ENCODE measurements around the gene NOS3. TPM values are rescaled to one million over a fixed set of nuclear protein-coding genes. Genes with fewer than 3 reads are reported as not detected.
A peak's percentile ranks its signal among the peaks of the same experiment; 100 is the strongest.

Gene NOS3
- total RNA-seq, 1 donor from 2014 or later, result 185 TPM

DNA sequence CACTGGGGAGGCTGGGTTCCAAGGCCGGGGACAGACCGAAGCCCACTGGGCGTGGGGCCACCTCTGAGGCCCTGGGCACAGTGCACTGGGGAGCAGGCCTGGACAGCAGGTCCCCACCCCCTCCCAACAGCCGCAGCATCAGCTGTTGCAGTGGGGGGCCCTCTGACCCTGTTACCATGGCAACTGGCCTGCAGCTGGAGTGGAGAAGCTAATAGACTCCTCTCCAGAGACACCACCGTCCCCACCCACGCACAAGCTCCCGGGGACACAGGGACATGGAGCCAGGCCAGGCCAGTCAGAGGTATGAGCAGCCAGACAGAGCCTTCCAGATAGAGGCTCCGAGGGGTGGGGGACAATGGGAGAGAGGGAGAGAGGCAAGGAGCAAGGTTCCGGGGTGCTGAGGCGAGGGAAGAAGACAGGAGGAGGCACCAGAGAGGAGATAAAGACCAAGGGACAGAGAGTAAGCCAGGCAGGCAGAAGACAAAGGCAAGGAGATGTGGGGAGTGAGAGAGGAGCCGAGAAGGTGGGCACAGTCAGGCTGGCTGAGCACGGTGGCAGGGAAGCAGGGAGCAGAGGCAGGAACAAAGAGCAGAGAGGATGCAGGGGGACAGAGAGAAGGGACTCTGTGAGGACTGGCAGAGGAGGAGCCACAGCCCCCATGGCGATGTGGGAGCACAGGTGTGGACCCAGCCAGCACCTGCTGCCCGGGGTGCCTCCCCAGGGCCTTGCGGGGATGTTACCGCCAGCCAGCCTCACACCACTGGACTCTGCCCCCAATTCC lies 19.4 kb upstream of the NOS3 start:
- H3K27me3 ChIP-seq, result peaks cover 26% of the 10 kb centered on the region
- H3K9me3 ChIP-seq, result no peaks in the 10 kb centered on the region
- no peak overlapping the region for H3K27ac ChIP-seq
- DNase-seq (ENCODE audit: low spot score in 2 of 2), result no peak
- H3K4me3 ChIP-seq, result no peak overlapping the region
- TF ChIP-seq, protein P1, sequence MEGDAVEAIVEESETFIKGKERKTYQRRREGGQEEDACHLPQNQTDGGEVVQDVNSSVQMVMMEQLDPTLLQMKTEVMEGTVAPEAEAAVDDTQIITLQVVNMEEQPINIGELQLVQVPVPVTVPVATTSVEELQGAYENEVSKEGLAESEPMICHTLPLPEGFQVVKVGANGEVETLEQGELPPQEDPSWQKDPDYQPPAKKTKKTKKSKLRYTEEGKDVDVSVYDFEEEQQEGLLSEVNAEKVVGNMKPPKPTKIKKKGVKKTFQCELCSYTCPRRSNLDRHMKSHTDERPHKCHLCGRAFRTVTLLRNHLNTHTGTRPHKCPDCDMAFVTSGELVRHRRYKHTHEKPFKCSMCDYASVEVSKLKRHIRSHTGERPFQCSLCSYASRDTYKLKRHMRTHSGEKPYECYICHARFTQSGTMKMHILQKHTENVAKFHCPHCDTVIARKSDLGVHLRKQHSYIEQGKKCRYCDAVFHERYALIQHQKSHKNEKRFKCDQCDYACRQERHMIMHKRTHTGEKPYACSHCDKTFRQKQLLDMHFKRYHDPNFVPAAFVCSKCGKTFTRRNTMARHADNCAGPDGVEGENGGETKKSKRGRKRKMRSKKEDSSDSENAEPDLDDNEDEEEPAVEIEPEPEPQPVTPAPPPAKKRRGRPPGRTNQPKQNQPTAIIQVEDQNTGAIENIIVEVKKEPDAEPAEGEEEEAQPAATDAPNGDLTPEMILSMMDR (IDR thresholded peaks at IDR 0.05), result no peak
- no peaks in the 10 kb centered on the region for H3K36me3 ChIP-seq
- intact Hi-C loops (cut with DNase I), result no loop called here
- peaks cover 2 to 4% of the 10 kb centered on the region in 2 donors for H3K4me1 ChIP-seq

- H3K27ac ChIP-seq, result no peak overlapping the region
- no peak overlapping the region for H3K4me3 ChIP-seq
- H3K4me1 ChIP-seq, result peaks cover 2 to 4% of the 10 kb centered on the region in 2 donors
- no peaks in the 10 kb centered on the region for H3K9me3 ChIP-seq
- no peak for DNase-seq (ENCODE audit: low spot score in 2 of 2)
- H3K27me3 ChIP-seq, result peaks cover 28% of the 10 kb centered on the region
- intact Hi-C loops (cut with DNase I), result no loop called here
- no peaks in the 10 kb centered on the region for H3K36me3 ChIP-seq
- TF ChIP-seq, protein P1 (IDR thresholded peaks at IDR 0.05), result no peak
Observed at GRCh38 chr7:150972023-150972468, 18.8 kb upstream of the NOS3 start.

- H3K4me1 ChIP-seq, result peaks cover 4 to 7% of the 10 kb centered on the region in 2 donors
- H3K4me3 ChIP-seq, result no peak overlapping the region
- no peaks in the 10 kb centered on the region for H3K9me3 ChIP-seq
- no peak for DNase-seq (ENCODE audit: low spot score in 2 of 2)
- no peaks in the 10 kb centered on the region for H3K36me3 ChIP-seq
- H3K27ac ChIP-seq, result no peak overlapping the region
- TF ChIP-seq, protein P1 (IDR thresholded peaks at IDR 0.05), result no peak
- H3K27me3 ChIP-seq, result peaks cover 35% of the 10 kb centered on the region
- intact Hi-C loops (cut with DNase I), result no loop called here
Observed at GRCh38 chr7:150972741-150973140, 18.1 kb upstream of the NOS3 start.

DNA sequence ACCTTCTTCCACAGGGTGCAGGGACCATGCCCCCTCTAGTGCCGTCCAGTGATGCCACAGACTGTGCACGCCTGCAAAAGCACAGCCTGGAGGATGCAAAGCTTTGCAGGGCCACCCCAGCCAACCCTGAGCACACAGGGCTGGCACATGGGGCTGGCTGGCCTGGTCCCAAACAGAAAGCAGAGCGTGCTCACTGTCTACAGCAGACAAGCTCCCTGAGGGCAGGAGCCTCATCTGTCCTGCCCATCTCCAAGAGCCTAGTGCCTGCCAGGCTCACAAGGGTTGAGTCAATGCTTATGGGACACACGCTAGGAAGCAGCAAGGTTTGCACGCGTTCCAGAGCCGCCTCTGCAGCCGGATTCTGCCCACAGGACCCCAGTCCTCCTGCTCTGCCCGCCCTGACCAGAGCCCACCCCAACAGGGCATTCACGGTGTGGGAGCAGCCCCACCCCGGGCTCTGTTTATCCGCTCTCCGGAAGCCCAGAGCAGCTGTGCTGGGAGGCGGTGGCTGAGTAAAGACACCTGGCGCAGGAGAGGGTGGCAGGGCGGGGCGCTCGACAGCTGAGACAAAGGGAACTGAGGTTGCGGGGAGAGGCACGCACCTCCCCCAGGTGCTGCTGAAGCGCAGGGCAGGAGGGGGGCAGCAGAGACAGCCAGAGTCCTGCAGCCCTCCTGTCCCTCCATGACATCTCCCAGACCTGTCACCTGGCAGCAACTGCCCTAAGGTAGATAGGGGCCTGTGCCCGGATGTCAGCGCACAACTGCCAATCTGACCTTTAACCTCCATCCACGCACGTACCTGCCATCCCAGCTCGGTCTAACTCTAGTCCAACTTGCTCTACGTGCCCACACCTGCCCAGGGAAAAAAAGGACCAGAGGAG lies 17.0 kb upstream of the NOS3 start:
- no peak for DNase-seq (ENCODE audit: low spot score in 2 of 2)
- Histone ChIP-seq H3K27ac (no peak overlapping the region), H3K27me3 (peaks cover 38% of the 10 kb centered on the region), H3K4me1 (peaks cover 8 to 10% of the 10 kb centered on the region in 2 donors), H3K4me3 (peak overlapping the region in 1 of 2 donors; percentile 59), H3K9me3 (no peaks in the 10 kb centered on the region), H3K36me3 (no peaks in the 10 kb centered on the region)
- TF ChIP-seq, protein P1 (IDR thresholded peaks at IDR 0.05), result no peak
- intact Hi-C loops (cut with DNase I), result no loop called here

DNA sequence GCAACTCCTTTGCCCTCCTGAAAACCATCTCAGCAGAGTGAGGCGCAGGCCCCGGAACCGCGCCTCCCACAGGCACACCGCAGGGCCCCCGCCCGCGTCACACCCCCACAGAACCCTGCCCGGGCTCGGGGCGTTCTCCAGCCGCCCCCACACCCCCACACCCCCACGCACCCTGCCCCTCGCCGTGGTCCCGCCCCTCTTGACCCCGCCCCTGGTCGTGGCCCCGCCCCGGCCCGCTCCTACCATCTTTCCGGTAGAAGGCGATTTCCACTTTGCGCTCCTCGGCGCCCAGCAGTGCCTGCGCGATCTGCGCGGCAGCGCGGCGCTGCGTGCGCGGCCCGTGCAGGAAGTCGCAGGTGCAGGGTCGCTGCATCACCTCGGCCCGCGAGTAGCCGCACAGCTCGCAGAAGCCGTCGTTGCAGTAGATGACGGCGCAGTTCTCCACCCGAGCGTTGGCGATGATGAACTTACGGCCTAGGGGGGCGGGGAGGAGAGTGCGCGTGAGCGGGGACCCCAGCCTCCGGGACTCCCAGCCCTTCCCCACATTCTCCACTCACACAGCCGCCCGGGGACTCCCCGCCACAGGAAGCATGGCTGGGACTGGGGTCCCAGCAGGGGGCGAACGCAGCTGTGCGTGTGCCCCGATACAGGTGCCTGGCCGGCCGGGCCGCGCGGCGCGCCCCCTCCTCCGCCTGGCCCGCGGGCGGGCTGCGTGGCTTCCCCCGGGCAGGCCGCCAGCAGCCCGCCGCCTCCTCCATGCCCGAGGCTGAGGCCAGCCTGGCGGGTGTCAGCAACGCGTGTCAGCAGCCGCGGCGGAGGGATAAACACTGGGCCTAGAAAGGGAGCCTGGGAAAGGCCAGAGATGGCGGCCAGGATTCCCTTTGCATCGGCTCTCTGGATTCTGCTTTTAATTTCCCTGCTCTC lies 16.1 kb upstream of the NOS3 start:
- H3K9me3 ChIP-seq, result no peaks in the 10 kb centered on the region
- no peak overlapping the region for H3K27ac ChIP-seq
- H3K36me3 ChIP-seq, result no peaks in the 10 kb centered on the region
- peaks cover 8 to 10% of the 10 kb centered on the region in 2 donors for H3K4me1 ChIP-seq
- no peak for DNase-seq (ENCODE audit: low spot score in 2 of 2)
- intact Hi-C loops (cut with DNase I), result no loop called here
- H3K4me3 ChIP-seq, result peak overlapping the region; percentile 42 to 59
- peaks cover 41% of the 10 kb centered on the region for H3K27me3 ChIP-seq
- TF ChIP-seq, protein P1 (IDR thresholded peaks at IDR 0.05), result peak in 1 of 3 experiments; percentile 10

All from ascending aorta (tissue), 2 donors.